Suppressor macrophage treated with lipopolysaccharide for 1 hour (primary cell): ENCODE results near the gene TRIO.

ENCODE experiments used
- DNase-seq, 3 donors: peaks; one replicate each; pipeline ENCODE4 v3.0.0-alpha.2; 2020 to 2022

The TRIO gene

GRCh38 chr5:14250748-14251701 is 107.9 kb downstream of the TRIO start:
- DNase-seq, result peak in 2 of 3 donors; percentile 23 to 26

GRCh38 chr5:14251733-14252132 is 108.6 kb downstream of the TRIO start:
- DNase-seq, result no peak

DNA sequence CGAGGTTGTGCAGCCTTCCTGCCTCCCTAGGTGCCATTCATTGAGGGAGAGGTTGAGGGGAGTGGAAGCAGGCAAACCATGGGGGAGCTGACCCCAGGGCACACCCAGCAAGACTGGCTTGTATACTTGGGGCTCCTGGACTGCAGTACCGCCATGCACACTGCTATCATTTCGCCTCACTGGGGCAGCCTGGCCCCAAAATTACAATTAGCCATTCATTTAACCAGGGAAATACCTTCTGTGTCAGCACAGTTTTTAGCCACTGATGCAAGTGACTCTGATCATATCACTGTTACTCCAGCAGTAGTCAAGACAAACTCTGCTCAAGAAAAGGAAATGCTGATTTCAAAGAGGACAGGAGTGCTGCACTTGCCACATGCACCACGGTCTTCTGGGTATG is 109.7 kb downstream of the TRIO start:
- no peak for DNase-seq

- no peak for DNase-seq
Observed at GRCh38 chr5:14254686-14255085, 111.5 kb downstream of the TRIO start.

DNA sequence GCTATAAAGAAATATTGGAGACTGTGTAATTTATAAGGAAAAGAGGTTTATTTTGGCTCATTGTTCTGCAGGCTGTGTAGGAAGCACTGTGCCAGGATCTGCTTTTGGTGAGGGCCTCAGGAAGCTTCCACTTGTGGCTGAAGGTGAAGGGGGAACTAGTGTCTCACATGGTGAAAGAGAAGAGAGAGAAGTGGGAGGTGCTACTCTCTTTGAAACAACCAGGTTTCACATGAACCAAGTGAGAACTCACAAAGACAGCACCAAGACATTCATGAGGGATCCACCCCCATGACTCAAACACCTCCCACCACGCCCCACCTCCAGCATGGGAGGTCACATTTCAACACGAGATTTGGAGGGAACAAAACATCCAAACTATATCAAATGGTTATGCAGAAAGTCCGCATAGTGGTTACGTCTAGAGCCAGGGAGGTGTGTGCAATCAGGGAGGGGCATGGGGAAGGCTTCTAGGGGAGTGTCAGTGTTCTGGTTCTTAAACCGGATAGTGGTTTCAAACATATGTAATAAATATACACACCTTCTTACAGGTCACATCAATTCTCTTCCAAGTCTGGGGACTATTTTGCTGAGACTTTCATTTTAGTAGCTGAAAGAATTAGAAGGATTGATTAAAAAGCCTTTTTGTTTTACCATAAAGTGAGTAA is 113.0 kb downstream of the TRIO start:
- DNase-seq, result no peak

DNA sequence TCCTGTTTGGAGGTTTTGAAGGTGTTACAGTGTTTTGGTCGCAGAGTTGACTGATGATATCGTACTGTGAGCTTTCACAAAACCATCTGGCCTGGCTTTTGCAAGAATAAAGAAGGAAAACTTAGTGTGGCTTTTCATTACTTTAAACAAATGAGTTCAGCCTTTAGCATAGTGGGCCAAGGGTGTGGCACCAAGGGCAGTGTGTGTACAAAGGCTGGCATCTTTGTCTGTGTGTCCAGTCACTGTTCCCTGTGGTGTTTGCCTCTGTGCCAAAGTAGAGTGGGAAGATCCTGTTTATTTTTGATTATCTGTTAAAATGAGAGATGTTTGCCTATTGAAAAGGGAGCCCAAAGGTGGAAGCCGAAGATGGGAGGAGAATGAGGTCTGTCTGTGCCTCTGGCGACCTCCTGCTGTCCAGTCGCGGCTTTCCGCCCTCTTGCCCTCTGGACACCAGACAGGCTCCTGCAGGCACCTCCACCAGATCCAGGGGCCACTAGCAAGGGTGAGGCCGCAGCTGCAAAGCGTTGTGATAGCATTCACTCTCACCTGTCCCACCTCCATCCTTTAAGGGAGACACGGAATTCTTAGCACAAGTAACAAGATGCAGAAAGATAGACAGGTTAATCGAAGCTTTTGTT is 113.7 kb downstream of the TRIO start:
- DNase-seq, result no peak

GRCh38 chr5:14257995-14258403 is 114.9 kb downstream of the TRIO start:
- DNase-seq, result no peak

DNA sequence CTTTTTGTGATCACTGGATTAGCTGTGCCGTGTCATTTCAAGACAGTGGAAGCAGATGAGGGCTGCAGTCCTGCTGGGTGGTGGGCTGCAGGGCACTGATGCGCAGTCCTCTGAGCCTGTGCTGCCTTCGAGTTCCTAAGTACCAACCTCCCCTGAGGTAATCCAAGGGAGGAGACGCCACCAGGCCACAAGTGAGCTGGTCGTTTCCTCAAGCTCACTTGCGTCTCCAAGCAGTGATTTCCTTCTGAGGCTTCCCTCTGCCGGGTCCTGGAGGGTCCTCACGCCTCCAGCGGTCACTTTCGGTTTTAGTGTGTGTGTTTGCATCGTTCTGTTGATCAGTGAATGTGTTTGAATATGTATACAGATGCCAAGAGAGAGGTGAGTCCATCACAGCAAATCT is 115.7 kb downstream of the TRIO start:
- no peak for DNase-seq

DNA sequence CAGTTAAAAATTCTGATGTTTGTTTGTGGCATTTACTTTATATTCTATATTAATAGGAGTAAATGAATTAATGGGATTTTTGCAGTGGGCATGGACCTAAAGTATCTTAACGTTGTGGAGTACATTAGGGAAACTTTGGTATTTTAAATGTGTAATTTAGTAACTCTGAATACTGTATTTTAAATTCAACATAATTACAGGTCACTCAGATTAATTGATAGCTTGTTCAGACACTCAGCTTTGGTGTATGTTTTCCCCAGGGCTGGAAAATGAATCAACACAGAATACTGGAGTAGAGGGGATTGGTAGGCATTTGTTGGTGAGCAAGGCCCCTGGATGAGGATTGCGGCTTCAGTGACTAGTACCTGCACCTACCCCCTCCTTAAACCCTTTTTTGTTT is 117.5 kb downstream of the TRIO start:
- DNase-seq, result no peak

DNA sequence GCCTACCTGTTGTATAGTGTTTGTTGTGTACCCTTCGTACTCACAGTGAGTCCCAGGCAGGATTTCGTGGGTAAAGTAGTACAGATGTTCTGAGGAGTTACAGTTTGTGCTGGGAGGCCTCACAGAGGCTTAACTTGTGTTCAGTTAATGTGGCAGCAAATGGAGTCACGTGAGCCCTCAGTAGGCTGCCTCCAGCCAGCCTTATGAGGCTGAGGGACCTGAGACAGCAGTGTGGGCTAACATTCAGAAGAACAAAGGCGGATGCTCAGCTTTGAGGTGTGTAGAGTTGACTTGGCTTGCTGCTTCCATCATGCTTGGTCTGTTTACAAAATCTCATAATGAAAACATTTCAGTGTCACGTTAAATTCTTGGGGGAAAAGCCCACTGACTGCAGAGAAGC is 118.1 kb downstream of the TRIO start:
- no peak for DNase-seq

GRCh38 chr5:14261856-14262611 is 118.9 kb downstream of the TRIO start:
- no peak for DNase-seq

GRCh38 chr5:14263113-14263512 is 120.0 kb downstream of the TRIO start:
- no peak for DNase-seq

- DNase-seq, result no peak
Observed at GRCh38 chr5:14263699-14264098, 120.6 kb downstream of the TRIO start.

DNA sequence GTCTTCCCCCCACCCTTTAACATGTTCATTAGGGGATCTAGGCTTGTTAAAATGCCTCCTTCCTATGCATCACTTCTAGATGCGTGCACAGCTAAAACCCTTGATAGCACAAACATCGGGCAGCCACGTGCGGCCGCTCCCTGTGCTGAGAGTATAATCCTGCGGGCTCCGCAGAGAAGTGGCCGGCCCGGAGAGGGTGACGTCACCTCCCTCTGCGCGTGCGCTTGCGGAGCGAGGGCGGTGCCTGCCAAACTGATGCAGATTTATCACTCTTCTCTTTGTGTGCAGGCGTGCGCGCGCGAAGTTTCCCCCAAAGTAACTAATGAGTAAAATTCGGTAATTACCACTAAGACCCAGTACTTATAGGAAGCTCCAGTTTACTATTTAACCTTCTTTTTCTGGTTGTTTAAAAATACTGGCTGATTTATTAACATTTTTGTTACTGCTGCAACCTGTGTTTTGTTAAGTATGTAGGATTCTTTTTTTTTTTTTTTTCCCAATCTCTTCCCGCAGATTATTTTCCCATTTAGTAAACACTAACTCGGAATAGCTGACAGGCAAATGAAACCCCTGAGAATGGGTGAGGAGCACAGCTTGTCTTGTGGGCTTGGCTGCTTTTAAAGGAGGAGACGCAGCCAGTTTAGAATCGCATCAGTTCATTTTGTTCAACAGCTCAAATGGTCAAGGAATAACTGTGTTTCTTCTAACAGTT is 121.6 kb downstream of the TRIO start:
- DNase-seq, result peak; percentile 92 to 95 (median 94)

- DNase-seq, result no peak
Observed at GRCh38 chr5:14265570-14265969, 122.4 kb downstream of the TRIO start.

DNA sequence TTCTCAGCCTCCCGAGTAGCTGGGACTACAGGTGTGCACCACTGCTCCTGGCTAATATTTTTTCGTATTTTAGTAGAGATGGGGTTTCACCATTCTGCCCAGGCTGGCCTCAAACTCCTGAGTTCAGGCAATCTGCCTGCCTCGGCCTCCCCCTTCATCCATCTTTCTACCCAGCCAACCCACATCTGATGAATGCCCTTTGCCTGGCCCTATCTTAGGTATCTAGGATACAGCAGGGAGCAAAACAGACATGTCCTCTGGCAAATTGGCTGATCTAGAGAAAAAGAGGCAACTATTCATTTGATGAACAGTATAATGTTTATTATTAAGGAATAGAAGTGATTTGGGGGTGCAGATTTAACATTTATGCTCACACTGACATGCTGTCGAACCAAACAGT is 123.0 kb downstream of the TRIO start:
- no peak for DNase-seq

- DNase-seq, result no peak
Observed at GRCh38 chr5:14266686-14267085, 123.5 kb downstream of the TRIO start.

DNA sequence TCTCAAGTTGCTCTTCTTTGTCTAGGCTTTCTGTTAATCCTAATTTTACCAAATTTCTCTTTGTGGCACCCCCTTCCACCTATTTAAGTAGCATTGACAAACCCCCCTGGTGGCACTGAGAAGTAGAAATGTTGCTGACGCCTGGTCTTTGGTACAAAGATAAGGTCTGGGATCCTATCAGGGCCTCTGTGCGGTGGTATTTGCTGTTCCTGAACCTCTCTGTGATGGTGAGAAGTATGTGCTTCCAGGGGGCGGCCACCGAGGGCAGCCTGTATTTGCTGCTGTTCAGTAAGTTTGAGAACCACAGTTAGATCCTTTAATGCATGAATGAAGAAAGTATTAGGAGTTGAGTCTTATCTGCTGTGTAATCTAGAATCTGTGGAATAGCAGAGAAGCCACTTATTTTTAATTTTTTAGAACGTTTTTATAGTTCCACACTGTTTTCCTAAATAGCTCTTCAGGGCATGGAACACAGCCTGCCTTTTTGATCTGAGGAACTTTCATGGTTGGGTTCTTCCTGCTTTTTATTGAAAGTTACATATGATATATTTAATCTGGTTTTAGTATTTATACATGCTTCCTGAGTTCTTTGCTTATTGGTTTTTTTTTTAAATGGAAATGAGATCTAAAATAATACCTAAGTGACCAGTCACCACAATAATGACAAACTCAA is 124.2 kb downstream of the TRIO start:
- no peak for DNase-seq

GRCh38 chr5:14267991-14268708 is 125.0 kb downstream of the TRIO start:
- DNase-seq, result peak; percentile 76 to 81 (median 77)

- DNase-seq, result no peak
Observed at GRCh38 chr5:14268738-14269137, 125.6 kb downstream of the TRIO start.

DNA sequence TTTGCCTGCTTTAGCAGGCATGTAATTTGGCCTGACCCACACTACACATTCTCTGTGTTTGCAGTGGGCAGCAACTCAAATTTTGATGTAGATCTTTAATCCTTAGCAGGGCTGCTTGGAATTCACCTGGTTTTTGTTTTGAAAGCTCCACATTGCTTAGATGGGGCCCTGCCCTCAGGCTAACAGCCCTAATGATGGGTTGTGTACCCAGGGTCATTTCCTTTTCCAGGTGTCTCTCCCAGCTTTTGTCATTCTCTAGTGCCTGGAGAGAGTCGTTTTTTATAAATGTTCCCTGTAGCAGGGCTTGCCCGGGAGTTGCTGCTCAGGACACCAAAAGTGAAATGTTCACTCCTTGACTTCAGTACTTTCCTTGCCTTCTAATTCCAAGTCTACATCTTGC is 126.3 kb downstream of the TRIO start:
- no peak for DNase-seq
